Breast epithelium (tissue), 4 donors: ENCODE data around the gene DSCAML1. TPM values are rescaled to one million over a fixed set of nuclear protein-coding genes. Genes with fewer than 3 reads are reported as not detected.

ENCODE experiments used
- DNase-seq, 2 donors: peaks; one replicate each; pipeline ENCODE4 v3.0.0-alpha.2; 2019; ENCODE audit warnings: low spot score in 2 of 2
- H3K27ac ChIP-seq, 2 donors: fragments of 200-600 bp; sonication (generic) in 1 of 2; one replicate each; pipeline ENCODE4 v1.5.1; 2016 to 2019; ENCODE audit warnings: mild to moderate bottlenecking in 1 of 2
- H3K27me3 ChIP-seq, 2 donors: fragments of 200-600 bp; sonication (generic) in 1 of 2; one replicate each; pipeline versions ENCODE4 v1.5.1 to v1.6.0; 2017 to 2019; ENCODE audit warnings: control low read depth in 1 of 2, mild to moderate bottlenecking in 1 of 2
- H3K36me3 ChIP-seq: fragments of 200-600 bp; one replicate; pipeline ENCODE4 v1.5.1; 2019
- H3K4me1 ChIP-seq, 2 donors: fragments of 200-600 bp; sonication (generic); one replicate each; pipeline ENCODE4 v1.5.1; 2016 to 2019; ENCODE audit warnings: control low read depth in 1 of 2
- H3K4me3 ChIP-seq, 3 donors: fragments of 200-600 bp; sonication (generic); 1 replicate in 2 of 3; 2 replicates in 1 of 3; pipeline ENCODE4 v1.5.1; 2016 to 2019; ENCODE audit warnings: mild to moderate bottlenecking in 3 of 3, moderate library complexity in 2 of 3
- H3K9me3 ChIP-seq, 2 donors: fragments of 200-600 bp; sonication (generic) in 1 of 2; one replicate each; pipeline ENCODE4 v1.5.1; 2016 to 2019; ENCODE audit warnings: control low read depth in 1 of 2
- POLR2A ChIP-seq: fragments of 450-650 bp; IDR thresholded peaks from one replicate; pipeline ENCODE4 v1.6.1; 2016; ENCODE audit warnings: antibody characterized with exemption, mild to moderate bottlenecking, moderate library complexity
- POLR2AphosphoS5 ChIP-seq, 3 donors: sonication (generic); formaldehyde crosslinking; IDR thresholded peaks; one replicate each; pipeline ENCODE4 v1.6.1; 2017; ENCODE audit warnings: antibody characterized with exemption in 3 of 3
- intact Hi-C: fragments of 100-400 bp; cut with DNase I; formaldehyde crosslinking; loops from one replicate; pipeline ENCODE4 v1.15.1; 2023; ENCODE audit warnings: low total_unique reads
- total RNA-seq, 3 donors: library from RNA; depleted of rRNA; stranded (reverse); fragments of >200 nt; gene quantifications; one replicate each; pipeline ENCODE4 v1.1.0, GENCODE V29; 2016
- TF ChIP-seq, protein P1 (sequence below), 3 donors: fragments of 450-650 bp; IDR thresholded peaks; one replicate each; pipeline ENCODE4 v1.5.1; 2016 to 2017; ENCODE audit warnings: antibody characterized with exemption in 3 of 3, mild to moderate bottlenecking in 3 of 3, moderate library complexity in 3 of 3

DSCAML1 gene
- total RNA-seq, 3 donors from 2014 or later: 0.33 to 1.8 (median 0.64) TPM

- H3K36me3 ChIP-seq: no peaks in the 10 kb centered on the region
- intact Hi-C loops: no loop called here
- no peak overlapping the region for H3K27ac ChIP-seq
- no peaks in the 10 kb centered on the region for H3K9me3 ChIP-seq
- no peak for DNase-seq
- no peaks in the 10 kb centered on the region for H3K27me3 ChIP-seq
- H3K4me3 ChIP-seq: no peak overlapping the region
- TF ChIP-seq, protein P1, sequence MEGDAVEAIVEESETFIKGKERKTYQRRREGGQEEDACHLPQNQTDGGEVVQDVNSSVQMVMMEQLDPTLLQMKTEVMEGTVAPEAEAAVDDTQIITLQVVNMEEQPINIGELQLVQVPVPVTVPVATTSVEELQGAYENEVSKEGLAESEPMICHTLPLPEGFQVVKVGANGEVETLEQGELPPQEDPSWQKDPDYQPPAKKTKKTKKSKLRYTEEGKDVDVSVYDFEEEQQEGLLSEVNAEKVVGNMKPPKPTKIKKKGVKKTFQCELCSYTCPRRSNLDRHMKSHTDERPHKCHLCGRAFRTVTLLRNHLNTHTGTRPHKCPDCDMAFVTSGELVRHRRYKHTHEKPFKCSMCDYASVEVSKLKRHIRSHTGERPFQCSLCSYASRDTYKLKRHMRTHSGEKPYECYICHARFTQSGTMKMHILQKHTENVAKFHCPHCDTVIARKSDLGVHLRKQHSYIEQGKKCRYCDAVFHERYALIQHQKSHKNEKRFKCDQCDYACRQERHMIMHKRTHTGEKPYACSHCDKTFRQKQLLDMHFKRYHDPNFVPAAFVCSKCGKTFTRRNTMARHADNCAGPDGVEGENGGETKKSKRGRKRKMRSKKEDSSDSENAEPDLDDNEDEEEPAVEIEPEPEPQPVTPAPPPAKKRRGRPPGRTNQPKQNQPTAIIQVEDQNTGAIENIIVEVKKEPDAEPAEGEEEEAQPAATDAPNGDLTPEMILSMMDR (IDR thresholded peaks at IDR 0.05): peak in 2 of 3 donors; percentile 15 to 21
- TF ChIP-seq POLR2A: no peak
- no peaks in the 10 kb centered on the region for H3K4me1 ChIP-seq
These were observed 25.3 kb upstream of the DSCAML1 start for GRCh38 chr11:117822074-117823033.

DNA sequence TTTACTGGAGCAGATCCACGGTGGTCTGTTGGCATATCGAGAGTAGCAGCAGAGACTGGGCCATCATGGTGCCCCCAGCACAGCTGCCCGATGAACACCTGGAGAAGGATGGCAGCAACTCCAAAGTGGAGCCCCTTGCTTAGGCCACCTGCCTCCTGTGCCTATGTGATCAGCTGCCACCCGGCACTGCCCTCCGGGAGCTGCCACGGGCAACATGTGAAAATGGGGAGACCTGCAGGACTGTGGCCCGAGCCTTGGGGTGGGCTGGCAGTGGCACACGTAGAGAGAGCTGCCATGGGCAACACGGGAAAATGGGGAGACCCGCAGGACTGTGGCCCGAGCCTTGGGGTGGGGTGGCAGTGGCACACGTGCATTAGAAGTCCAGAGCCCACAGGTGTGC is 24.4 kb upstream of the DSCAML1 start:
- H3K27me3 ChIP-seq: no peaks in the 10 kb centered on the region
- TF ChIP-seq POLR2AphosphoS5 (IDR thresholded peaks at IDR 0.05): no peak
- no peak for TF ChIP-seq POLR2A
- TF ChIP-seq, protein P1 (IDR thresholded peaks at IDR 0.05): no peak
- DNase-seq: no peak
- no peak overlapping the region for H3K27ac ChIP-seq
- intact Hi-C loops: no loop called here
- H3K9me3 ChIP-seq: no peaks in the 10 kb centered on the region
- no peak overlapping the region for H3K4me3 ChIP-seq
- no peaks in the 10 kb centered on the region for H3K36me3 ChIP-seq
- H3K4me1 ChIP-seq: no peaks in the 10 kb centered on the region

DNA sequence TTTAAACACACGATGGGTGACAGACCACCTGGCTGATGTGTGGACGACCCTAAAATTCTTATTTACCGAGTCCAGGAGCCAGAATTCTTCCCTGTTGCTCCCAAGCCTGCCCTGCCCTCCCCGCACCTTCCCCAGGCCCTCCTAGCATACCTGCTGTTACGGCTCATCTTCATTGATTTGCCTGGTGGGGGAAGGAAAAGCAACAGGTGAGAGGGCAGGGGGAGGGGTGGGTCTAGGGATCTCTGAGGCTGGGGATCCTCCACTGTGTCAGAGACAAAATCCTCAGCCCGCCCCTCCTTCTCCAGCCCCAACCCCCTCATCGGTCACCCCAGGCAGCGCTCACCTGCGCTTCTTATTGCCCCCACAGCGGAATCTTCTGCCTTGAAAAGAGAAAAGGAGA is 23.5 kb upstream of the DSCAML1 start:
- TF ChIP-seq POLR2AphosphoS5 (IDR thresholded peaks at IDR 0.05): no peak
- TF ChIP-seq, protein P1 (IDR thresholded peaks at IDR 0.05): no peak
- no peak for TF ChIP-seq POLR2A
- Histone ChIP-seq H3K36me3 (no peaks in the 10 kb centered on the region), H3K27ac (no peak overlapping the region), H3K27me3 (no peaks in the 10 kb centered on the region), H3K4me3 (no peak overlapping the region), H3K9me3 (no peaks in the 10 kb centered on the region), H3K4me1 (no peaks in the 10 kb centered on the region)
- no peak for DNase-seq
- intact Hi-C loops: no loop called here

- DNase-seq: no peak
- no peaks in the 10 kb centered on the region for H3K9me3 ChIP-seq
- no peak overlapping the region for H3K4me3 ChIP-seq
- H3K27ac ChIP-seq: no peak overlapping the region
- no peaks in the 10 kb centered on the region for H3K27me3 ChIP-seq
- intact Hi-C loops: no loop called here
- no peaks in the 10 kb centered on the region for H3K36me3 ChIP-seq
- H3K4me1 ChIP-seq: no peaks in the 10 kb centered on the region
- TF ChIP-seq, protein P1 (IDR thresholded peaks at IDR 0.05): no peak
- TF ChIP-seq POLR2A: no peak
- TF ChIP-seq POLR2AphosphoS5 (IDR thresholded peaks at IDR 0.05): no peak
These were observed 23.1 kb upstream of the DSCAML1 start for GRCh38 chr11:117820071-117820470.
